ENCODE results near the gene CDH16.

The CDH16 gene

DNA sequence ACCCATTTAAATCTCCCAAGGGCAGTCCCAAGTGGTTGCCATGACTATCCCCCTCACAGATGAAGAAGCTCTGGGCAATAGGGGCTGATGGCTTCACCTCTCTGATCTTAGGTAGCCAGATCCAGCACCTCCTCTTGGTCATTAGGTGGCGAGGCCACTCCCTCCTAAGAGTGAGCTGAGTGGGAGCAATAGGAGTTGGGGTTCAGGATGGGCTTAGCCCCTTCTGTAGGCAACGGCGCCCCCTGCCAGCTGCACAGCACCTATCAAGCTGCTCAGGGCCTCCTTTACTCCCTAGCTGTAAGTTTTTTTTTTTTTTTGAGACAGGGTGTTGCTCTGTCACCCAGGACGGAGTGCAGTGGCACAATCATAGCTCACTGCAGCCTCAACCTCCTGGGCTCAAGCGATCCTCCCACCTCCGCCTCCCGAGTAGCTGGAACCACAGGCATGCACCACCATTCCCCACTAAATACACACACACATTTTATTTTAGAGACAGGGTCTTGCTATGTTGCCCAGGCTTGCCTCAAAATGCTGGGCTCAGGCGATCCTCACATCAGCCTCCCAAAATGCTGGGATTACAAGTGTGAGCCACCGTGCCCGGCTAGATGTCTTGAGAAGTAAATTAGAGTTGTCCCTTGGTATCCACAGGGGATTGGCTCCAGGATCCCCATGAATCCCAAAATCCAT is 10.2 kb upstream of the CDH16 start:
- no peak for DNase-seq (ENCODE audit: low read depth, low spot score)

DNA sequence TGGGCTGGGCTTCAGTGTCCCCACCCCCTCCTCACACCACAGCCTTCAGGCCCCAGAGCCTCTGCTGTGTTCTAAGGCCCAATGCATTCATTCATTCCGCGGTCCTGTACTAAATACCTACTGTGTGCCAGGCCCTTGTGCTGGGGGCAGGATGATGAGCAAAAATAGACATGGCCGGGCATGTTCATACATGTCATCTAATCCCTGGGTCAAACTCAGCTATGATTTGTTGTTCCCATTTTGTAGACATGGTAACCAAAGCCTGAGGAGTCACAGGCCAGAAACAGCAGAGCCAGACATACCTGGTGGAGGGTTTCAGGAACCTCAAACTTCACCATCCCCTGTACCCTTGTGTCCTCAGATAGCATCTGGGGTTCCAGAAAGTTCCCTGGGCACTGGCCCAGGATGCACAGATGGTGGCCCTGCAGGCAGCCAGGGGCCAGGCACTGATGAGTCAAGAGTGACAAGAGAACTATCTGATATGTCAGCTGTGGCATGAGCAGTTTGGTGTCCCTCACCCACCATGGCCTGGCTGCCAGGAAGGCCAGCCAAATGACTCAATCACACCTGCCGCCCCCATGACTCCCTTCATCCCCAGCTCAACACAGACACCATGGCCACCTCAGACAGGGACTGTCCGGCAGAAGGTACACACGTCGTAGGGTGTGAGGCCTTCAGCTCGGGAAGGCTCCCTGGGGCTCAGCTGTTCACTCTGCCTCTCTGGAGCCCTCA is 9.4 kb upstream of the CDH16 start:
- DNase-seq (ENCODE audit: low read depth, low spot score), result no peak

DNA sequence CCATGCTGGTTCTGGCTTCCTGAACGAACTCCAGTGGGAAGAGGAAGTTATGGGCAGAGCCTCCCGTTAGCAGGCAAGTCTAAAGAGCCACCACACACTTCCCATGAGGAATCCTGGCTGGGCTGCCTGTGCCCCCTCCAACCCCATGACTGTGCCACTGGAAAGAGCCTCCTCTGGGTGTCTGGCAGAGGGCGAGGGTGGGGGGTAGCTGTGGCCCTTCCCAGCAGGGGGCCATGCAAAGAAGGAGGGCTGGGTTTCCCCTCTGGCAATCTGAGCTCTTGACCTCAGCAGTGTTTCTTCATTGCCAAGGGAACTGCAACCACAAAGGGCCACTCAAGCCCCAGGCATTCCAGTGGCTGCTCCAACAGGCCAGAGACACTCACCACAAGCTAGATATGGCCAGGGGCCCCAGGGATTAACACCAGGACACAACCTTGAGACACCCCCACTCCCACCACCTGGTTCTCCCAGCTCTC is 8.3 kb upstream of the CDH16 start:
- DNase-seq (ENCODE audit: low read depth, low spot score), result no peak

DNA sequence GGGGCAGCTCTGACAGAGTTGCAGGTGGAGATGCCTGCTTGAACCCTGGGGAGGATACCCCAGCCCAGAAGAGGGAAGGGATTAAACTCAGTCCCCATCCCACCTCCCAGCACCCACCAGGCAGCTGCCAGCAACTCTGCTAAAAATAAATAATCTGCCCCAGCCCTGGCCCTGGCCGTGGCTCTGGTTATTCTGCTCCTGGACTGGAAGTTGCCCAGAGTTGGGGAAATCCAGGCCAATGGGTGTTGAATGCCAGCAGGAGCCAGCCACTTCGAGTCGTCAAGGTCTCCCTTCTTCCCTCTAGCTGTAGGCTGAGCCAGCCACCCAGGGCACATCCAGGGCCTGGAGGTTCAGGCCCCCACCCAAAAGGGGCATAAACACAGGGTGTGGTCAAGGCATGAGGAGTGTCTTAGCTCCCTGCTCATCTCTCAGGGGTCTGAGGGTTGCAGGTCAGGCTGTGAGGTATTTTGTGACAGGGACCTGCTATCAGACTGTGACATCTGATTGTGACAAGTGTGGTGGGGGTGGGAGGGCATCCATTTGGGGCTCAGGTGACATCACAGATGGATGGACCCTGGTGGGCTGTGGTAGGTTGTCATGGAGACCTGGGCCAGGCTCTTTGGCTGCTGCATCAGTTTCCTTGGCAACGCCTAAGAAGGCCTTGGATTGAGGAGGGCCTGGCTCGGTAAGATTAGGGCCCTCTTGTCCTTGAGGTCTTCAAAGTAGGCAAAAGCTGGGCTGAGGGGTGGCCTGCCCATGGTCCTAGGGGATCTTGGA is 7.7 kb upstream of the CDH16 start:
- no peak for DNase-seq (ENCODE audit: low read depth, low spot score)

DNA sequence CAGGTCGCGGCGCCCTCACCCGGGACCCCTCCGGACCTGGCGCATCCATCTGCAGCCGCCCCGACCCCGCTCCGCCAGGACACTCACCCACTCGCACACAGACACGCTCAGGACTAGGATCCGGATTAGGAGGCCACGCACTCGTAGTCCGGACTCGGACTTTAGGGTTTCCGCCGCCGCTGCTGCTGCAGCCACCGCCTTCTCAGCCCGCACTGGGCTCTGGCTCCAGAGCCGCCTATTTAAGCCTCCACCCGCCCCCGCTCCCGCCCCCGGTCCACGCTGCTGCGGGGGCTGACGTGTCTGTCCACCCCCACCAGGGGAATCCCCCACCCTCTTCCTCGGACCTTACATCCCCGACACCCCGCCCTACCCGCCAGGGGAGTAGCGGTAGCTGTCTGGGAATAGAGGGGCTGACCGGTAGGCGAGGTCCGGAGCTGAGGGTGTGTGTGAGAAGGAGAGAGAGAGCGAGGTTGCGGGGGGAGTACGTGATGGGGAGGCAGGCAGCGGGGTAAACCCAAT is 6.7 kb upstream of the CDH16 start, which contains the start of gene RRAD:
Gene RRAD, minus strand, starts transcription at position 214 of the 519 bp plus-strand sequence. CDS start 356 bp downstream, outside the sequence.
- DNase-seq (ENCODE audit: low read depth, low spot score), result no peak

DNA sequence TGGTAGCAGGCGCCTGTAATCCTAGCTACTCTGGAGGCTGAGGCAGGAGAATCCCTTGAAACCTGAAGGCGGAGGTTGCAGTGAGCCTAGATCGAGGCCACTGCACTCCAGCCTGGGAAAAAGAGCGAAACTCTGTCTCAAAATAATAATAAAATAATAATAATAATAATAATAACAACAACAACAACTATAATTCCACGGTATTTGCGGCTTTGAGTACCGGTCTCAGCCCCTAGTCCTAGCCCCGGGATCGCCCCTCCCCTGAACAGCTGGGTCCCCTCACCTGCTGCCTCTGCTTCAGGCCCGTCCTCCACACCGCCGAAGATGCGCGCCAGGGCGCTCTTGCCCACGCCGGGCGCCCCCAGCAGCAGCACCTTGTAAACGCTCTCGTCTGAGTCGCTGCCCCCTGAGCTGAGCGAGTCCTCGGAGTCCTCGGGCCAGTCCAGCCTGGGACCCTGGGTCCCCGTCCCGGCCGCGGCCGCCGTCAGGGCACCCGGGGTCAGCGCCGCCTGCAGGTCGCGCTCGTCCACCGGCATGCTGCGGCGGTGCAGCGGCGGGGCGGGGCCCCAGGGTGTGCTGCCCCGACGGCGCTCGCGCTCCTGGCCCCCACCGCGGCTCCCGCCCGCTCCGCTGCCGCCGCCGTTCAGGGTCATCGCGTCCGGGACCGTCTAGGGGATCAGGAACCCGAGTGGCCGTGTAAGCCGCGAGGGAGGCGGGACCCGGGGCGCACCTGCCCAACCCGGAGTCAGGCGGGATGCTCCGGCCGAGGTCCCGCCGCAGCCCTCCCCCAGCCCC is 6.0 kb upstream of the CDH16 start:
- no peak for DNase-seq (ENCODE audit: low read depth, low spot score)

DNA sequence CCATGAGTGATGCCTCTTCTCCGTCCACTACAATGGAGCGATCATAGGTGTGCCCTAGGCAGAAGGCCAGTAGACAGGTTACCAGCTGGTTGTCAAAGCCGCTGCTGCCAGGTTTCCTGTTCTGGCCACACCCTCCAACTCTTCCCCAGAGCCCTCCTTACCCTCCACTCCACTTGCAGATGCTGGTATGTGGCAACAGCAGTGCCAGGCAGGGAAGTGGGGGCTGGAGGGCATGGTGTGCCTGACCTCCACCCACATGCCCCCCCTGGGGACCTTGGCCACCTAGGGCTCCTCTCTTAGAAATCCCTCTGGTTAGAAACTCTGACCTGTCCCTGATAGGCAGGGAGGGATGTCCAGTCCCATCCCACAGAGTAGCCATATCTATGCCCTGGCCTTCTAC is 5.2 kb upstream of the CDH16 start:
- no peak for DNase-seq (ENCODE audit: low read depth, low spot score)

DNA sequence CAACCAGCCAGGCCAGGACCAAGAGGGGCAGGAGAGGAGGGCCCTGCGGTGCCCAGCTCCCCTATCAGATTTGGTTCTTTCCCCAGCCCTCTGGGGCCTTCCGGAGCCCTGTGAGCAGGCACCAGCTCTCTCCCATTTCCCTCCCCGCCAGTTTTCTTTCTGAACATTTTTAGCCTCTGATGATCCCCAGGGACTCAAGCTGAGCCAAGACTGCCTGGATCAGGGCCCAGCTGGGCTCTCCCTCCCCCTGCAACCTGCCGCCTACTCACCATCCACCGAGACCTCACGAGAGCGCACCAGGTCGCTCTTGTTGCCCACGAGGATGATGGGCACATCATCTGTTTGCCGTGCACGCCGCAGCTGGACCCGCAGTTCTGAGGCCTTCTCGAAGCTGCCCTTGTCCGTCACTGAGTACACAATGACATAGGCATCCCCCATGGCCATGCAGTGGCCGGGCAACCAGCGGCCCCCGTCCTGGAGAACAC is 4.6 kb upstream of the CDH16 start:
- no peak for DNase-seq (ENCODE audit: low read depth, low spot score)

DNA sequence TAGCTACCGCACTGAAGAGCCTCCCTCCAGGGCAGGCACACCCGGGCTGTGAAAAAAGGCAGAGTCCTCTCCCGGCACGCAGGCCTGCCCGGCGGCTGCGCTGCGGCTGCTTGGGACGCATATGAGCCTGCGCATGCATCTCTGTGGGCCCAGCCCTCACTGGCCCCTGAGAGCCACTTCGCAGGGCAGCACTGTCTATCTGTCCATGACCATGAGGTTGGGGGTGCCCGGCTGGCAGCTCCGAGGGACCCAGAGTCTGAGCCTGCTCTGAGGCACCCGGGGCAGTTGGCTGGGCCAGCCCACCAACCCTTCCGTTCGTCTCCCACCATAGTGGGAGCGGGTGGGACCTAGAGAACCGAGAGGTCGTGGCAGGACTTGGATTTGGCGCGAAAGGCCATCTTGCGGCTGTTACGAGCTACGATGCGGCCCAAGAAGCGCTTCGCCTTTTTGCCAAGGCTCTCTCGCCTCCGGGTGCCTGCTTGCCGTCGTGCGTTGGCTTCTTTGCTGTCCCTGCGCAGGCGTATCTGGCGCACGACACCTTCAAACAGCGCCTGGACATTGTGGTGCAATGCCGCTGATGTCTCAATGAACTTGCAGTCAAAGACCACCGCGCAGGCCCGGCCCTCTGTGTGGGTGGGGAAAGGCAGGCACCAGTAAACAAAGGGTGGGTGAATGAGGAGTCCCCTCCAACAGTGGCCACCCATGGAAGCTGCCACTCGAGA is 3.2 kb upstream of the CDH16 start:
- DNase-seq (ENCODE audit: low read depth, low spot score), result no peak

DNA sequence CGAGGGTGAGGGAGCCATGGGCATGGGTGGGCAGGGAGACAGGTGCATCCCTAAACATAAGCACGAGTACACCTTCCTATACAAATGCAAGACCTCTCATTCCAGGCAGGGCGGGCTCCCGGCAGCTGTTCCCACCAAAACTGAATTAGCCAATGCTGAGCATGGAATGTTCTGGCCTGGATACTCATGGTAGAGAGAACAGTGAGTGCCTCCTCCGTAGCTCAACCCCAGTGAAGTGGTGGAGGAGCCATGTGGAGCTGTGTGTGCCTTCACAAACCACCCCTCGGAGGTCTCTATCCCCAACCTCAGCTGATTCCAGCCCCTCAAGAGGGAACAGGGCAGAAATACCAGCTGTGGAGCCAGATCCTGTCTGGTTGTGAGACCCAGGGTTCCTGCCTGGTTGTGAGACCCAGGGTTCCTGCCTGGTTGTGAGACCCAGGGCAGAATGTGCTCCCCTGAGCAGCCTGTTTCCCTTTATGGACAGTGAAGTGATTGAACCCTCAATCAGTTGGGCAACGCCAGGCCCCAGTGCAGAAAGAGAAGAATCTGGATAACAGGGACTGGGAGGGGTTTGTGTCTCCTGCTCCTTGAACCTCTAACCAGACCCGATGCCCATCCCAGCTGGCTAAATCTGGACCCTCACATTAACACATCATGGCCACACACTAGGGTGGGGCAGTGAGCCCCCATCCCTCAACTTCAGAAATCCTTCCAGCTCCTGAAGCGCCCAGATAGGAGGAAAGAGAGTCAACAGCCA is 2.4 kb upstream of the CDH16 start:
- no peak for DNase-seq (ENCODE audit: low read depth, low spot score)

DNA sequence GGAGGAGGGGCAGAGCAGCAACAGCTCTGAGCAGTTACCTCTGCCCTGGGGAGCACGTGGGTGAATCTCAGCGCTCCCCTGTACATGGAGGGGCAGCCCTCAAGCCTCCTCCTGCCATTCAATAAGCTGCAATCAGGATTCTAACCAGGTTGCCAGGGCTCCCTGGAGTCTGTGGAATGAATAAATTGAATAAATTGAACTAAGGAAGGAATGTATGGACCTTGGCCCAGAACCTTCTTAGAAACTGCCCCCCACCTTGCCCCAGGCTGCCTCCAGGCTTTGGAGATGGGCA is 1.6 kb upstream of the CDH16 start:
- DNase-seq (ENCODE audit: low read depth, low spot score), result no peak

DNA sequence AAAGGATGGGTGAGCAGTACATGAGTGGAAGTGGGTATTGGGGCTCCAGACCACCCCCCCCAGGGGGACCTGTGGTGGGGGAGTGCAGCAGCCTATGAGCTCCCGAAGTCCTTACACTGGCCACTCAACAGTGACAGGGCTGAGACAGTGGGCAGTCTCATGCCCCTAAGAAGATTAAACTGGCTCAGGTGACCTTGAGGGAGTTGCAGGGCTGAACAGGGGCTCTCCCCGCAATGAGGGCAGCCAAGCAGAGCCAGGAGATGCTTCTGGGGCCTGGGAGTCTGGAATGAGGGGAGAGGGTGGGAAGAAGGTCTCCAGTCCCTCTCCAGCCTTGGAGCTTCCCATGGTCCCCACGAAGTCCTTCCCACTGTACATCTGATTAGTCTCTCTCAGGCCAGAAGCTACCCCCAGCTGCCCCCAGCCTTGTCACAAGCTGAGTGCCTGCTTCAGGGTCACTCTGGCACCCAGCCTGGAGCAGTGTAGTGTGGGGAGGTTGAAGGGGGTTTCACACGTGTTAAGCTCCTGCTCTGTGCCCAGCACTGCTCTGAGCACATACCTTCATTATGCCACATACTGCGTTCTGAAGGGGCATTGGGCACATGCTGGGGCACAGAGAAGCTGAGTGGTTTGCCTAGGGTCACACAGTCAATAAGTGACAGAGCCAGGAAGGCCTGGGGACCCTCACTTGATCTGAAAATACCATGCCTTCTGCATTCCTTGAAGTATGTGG is 1.0 kb upstream of the CDH16 start:
- DNase-seq (ENCODE audit: low read depth, low spot score), result no peak

DNA sequence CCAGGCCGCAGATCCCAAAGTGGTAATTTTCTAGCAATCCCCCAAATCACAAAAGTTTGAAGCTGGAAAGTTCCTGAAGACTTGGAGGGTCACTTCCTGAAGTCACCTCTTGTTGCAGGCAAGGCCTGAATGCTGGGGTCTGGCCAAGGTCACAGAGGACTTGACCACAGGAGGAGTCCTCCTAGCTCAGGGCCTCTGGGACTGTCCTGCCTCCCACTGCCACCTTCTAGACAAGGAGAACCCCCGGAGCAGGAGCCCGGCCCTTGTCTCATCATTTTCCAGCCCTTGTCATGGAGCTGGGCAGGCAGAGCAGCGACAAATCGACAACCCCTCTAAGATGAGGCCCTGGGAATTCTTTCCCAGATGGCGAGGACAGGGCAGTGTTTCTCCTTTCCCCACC is 330 bp downstream of the CDH16 start:
- DNase-seq (ENCODE audit: low read depth, low spot score), result no peak

DNA sequence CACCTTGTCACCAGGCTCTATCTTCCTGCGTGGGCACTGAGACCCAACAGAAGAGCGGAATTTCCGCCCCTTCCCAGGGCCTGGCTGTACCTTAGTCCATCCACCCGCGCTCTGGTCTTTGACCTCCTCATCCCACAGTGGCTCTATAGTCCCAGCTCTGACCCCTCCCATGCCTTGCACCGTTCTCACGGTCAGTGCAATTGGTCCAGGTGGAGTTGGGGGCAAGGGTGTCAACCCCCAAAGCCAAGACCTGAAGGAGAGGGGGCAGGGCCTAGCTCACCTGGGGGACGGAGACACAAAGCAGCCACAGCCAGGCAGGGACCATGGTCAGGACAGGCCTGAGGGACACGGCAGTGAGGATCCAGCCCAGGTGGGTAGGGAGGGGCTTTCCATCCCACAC is 944 bp downstream of the CDH16 start:
- no peak for DNase-seq (ENCODE audit: low read depth, low spot score)

DNA sequence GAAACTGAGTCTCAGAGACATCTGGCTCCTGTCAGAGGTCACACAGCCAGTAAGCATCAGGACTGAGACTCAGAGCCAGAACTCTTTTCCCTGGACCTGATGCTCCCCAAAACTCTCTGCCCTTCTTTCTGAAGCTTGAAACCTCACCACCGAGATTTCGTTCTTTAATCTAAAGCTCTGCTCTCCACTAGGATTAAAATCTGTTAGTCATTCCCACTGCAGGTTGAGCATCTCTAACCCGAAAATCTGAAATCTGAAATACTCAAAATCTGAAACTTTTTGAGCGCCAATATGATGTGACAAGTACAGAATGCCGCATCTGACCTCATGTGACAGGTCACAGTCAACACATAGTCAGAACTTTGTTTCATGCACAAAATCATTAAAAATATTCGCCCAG is 2.2 kb downstream of the CDH16 start:
- no peak for DNase-seq (ENCODE audit: low read depth, low spot score)

DNA sequence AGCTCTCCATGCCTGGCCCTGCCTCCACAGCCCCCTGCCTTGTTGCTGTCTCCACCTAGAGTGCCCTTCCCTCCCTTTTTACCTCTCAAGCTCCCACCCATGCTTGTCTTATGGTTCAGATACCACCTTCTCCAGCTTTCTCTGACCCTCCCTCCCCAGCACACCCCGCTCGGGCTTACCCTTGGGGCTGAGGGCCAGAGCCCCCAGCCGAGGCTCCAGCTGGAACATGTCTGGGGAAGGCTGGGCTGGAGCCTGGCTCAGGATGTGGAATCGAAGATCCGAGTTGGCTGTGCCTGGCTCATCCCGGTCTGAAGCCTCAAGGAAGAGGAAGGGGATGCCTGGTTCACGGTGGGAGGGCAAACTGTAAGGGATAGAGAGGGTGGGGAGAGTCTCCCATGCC is 3.6 kb downstream of the CDH16 start:
- no peak for DNase-seq (ENCODE audit: low read depth, low spot score)

DNA sequence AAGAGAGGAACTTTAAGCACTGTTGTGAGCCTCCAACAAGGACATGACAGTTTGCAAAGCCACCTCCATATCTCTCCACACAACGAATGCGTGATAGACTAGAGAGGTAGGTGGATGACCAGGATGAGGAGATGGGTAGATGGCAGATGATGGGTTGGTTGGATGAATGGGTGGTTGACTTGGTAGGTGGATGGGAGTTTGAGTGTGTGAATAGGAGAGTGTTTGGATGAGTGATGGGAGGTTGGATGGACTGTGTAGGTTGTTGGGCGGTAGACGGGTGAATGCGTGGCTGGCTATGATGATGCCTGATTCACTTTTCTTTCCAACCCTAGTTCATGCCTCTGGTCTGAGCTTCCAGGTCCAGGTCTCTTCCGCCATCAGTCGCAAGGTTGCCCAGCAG is 4.1 kb downstream of the CDH16 start:
- no peak for DNase-seq (ENCODE audit: low read depth, low spot score)

DNA sequence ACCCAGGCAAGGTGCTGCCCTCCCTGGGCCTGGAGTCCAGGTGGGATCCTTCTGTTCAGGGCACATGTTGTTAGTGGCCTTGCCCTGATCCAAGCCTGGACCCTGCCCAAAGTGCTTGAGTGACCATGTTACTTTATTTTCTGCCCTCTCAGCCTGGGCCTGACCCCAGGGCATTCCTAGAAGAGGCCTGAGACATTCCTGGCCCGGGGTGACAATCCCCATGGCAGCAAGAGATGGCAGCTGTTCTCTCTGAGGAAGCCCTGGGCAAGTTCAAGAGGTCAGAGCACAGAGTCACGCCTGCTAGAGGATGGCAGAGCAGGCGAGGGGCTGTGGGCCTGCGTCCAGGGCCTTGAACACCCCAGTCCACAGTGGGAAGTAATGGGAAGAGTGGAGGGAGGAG is 5.0 kb downstream of the CDH16 start:
- no peak for DNase-seq (ENCODE audit: low read depth, low spot score)

DNA sequence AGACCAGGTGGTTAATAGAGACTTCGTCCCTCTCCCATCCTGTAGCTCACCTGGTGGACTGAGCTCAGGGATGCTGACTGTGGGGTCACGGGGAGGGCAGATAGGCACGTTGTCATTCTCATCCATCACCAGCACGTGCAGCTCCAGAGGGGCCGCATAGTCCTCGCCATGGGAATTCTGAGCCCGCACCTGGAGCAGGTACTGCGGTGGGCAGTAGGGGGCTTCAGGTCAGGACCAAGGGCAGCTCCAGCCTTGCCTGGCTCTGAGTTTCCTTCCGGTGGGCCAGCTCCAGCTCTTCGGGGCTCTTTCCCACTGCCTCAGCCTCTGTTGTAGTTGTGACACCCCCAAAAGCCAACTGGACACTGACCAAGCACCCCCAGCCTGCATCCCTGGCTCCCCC is 5.6 kb downstream of the CDH16 start:
- no peak for DNase-seq (ENCODE audit: low read depth, low spot score)

Measured in iPS DF 19.7 (cell line).